Lower leg skin (tissue), 4 donors: ENCODE data around the gene NDST1. TPM values are rescaled to one million over a fixed set of nuclear protein-coding genes. Genes with fewer than 3 reads are reported as not detected.

Experiments used
- DNase-seq, 2 donors: peaks; one replicate each; pipeline ENCODE4 v3.0.0-alpha.2; 2019; ENCODE audit warnings: low spot score in 2 of 2
- H3K4me3 ChIP-seq: fragments of 200-600 bp; sonication (generic); 2 replicates; pipeline ENCODE4 v1.5.1; 2017; ENCODE audit warnings: mild to moderate bottlenecking, low read depth; ENCODE audit not compliant: poor library complexity, severe bottlenecking
- CTCF ChIP-seq, 3 donors: fragments of 450-650 bp; IDR thresholded peaks; one replicate each; pipeline ENCODE4 v1.5.1; 2016; ENCODE audit warnings: antibody characterized with exemption in 3 of 3, mild to moderate bottlenecking in 3 of 3, moderate library complexity in 2 of 3
- POLR2A ChIP-seq, 2 donors: fragments of 450-650 bp; IDR thresholded peaks; one replicate each; pipeline ENCODE4 v1.6.1; 2016 to 2017; ENCODE audit warnings: antibody characterized with exemption in 2 of 2, mild to moderate bottlenecking in 1 of 2, moderate library complexity in 1 of 2
- WGBS, 2 donors: methylation state at CpG; one replicate each; pipeline ENCODE4 v1.1.5; 2018; 5-methylcytosine and 5-hydroxymethylcytosine counted together
- intact Hi-C: fragments of 100-400 bp; cut with DNase I; formaldehyde crosslinking; loops from one replicate; pipeline ENCODE4 v1.15.0; 2023; ENCODE audit warnings: low total_unique reads
- total RNA-seq, 4 donors: library from RNA; depleted of rRNA; stranded (reverse); fragments of >200 nt; gene quantifications; one replicate each; pipeline ENCODE4 v1.1.0, GENCODE V29; 2016

Gene NDST1
- total RNA-seq, 4 donors from 2014 or later, result 62.9 to 127 (median 115) TPM

GRCh38 chr5:150541895-150542294, 34.0 kb downstream of the NDST1 start:
- H3K4me3 ChIP-seq, result no peak overlapping the region
- intact Hi-C loops, result no loop called here
- TF ChIP-seq POLR2A (IDR thresholded peaks at IDR 0.05) (no peak), CTCF (IDR thresholded peaks at IDR 0.05) (no peak)
- no peak for DNase-seq

GRCh38 chr5:150542933-150543445, 35.1 kb downstream of the NDST1 start:
- peak in 1 of 3 donors; percentile 50 for TF ChIP-seq CTCF (IDR thresholded peaks at IDR 0.05)
- TF ChIP-seq POLR2A (IDR thresholded peaks at IDR 0.05), result no peak
- WGBS, 2 donors, result 65 to 85% methylated on average over 11 to 12 of the region's 12 CpGs
- peak in 1 of 2 donors; percentile 81 for DNase-seq
- intact Hi-C loops, result no loop called here
- H3K4me3 ChIP-seq, result no peak overlapping the region

- intact Hi-C loops, result no loop called here
- TF ChIP-seq CTCF (IDR thresholded peaks at IDR 0.05) (peak in 1 of 3 donors; percentile 47), POLR2A (IDR thresholded peaks at IDR 0.05) (no peak)
- H3K4me3 ChIP-seq, result no peak overlapping the region
- DNase-seq, result peak; percentile 38 to 91
- 49 to 52% methylated on average over 8 of the region's 8 CpGs for WGBS, 2 donors
Observed at GRCh38 chr5:150544611-150545219, 36.8 kb downstream of the NDST1 start.

DNA sequence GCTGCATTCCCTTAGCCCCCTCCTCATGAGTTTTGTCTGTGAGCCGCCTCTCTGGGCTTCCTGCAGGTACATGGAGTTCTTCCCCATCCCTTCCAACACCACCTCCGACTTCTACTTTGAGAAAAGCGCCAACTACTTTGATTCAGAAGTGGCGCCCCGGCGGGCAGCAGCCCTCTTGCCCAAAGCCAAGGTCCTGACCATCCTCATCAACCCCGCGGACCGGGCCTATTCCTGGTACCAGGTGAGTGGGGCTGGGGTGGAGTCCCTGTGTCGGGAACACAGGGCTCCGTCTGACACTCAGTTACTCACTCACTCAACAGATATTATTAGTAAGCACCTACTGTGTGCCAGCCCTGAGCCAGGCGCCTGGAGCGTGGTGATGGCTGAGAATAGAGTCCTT, 37.3 kb downstream of the NDST1 start:
- TF ChIP-seq POLR2A (IDR thresholded peaks at IDR 0.05) (no peak), CTCF (IDR thresholded peaks at IDR 0.05) (no peak)
- WGBS, 2 donors, result 92 to 95% methylated on average over 13 of the region's 13 CpGs
- no peak overlapping the region for H3K4me3 ChIP-seq
- intact Hi-C loops, result no loop called here
- DNase-seq, result peak in 1 of 2 donors; percentile 81

GRCh38 chr5:150548123-150548522, 40.2 kb downstream of the NDST1 start:
- TF ChIP-seq POLR2A (IDR thresholded peaks at IDR 0.05) (no peak), CTCF (IDR thresholded peaks at IDR 0.05) (no peak)
- intact Hi-C loops, result no loop called here
- no peak for DNase-seq
- no peak overlapping the region for H3K4me3 ChIP-seq
- WGBS, 2 donors, result 95 to 97% methylated on average over 14 to 15 of the region's 15 CpGs

DNA sequence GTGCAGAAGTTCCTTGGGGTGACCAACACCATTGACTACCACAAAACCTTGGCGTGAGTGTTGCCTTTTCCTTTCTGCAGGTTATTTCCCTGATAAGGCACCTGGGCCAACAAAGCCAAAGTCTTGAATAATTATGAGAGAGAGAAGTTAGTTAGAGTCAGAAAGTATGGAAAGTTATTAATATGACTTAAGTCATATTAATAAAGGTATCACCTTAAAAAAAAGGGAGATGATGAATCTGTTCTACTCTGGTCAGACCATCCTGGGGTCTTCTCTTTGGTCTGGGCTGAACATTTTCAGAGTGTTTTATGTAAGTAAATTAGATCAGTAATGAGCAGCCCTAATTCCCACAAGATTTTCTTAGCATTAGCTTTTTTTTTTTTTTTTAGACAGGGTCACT, 41.8 kb downstream of the NDST1 start:
- intact Hi-C loops, result no loop called here
- WGBS, 2 donors, result 91 to 100% methylated on average over 1 of the region's 1 CpG
- no peak for DNase-seq
- no peak overlapping the region for H3K4me3 ChIP-seq
- TF ChIP-seq POLR2A (IDR thresholded peaks at IDR 0.05), result no peak
- TF ChIP-seq CTCF (IDR thresholded peaks at IDR 0.05), result no peak
